GM12872 (cell line): ENCODE data around the gene PARD3.

Experiments
- TF ChIP-seq, protein P1 (sequence below): IDR thresholded peaks from 3 replicates; pipeline ENCODE4 v1.5.1; 2011; ENCODE audit warnings: low read depth, mild to moderate bottlenecking, low read length, moderate library complexity; ENCODE audit not compliant: insufficient read depth

Gene PARD3

DNA sequence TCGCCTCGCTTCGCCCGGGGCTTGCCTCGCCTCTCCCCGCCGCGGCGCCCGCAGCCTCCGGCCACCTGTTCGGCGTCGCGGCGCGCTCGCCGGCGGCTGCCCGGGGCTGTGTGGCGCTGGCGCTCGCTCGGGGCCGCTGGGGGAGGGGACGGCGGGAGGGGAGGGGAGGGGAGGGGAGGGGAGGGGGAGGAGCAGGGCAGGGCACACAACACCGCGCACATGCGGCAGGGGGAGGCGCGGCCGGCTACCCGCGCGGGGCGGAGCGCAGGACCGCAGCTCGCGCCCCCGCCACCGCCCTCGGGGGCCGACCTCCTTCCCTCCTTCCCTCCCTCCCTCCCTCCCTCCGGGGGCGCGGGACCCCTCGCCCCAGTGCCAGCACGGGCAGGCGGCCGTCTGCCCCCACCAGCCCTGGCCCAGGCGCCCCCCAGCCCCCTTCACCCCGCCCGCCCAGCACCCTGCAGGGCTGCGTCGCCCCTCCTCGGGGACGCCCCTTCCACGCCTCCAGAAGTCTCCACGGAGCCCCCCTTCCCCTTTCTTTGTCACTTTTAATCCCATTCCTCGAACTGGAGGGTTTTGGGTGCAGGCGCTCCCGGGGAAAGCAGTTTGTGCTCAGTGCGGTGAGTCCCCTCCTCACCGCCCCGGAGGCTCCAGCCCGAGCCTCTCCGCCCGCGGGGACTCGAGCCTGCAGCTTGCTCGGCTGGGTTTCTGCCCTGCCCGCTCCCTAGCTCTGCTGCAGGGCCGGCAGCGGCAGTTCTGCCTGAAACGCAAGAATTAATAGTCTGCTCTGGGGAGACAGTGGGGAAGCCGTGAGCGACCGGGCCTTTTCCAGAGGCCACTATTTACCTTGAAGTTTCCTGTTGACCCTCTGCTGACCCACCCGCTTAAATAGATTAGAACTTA is at the start of gene PARD3:
TSS of gene PARD3 (minus strand) at position 112 of the 900 bp plus-strand sequence. CDS start 301 bp downstream, outside the sequence.
- TF ChIP-seq, protein P1, sequence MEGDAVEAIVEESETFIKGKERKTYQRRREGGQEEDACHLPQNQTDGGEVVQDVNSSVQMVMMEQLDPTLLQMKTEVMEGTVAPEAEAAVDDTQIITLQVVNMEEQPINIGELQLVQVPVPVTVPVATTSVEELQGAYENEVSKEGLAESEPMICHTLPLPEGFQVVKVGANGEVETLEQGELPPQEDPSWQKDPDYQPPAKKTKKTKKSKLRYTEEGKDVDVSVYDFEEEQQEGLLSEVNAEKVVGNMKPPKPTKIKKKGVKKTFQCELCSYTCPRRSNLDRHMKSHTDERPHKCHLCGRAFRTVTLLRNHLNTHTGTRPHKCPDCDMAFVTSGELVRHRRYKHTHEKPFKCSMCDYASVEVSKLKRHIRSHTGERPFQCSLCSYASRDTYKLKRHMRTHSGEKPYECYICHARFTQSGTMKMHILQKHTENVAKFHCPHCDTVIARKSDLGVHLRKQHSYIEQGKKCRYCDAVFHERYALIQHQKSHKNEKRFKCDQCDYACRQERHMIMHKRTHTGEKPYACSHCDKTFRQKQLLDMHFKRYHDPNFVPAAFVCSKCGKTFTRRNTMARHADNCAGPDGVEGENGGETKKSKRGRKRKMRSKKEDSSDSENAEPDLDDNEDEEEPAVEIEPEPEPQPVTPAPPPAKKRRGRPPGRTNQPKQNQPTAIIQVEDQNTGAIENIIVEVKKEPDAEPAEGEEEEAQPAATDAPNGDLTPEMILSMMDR = no peak

- TF ChIP-seq, protein P1 = no peak
Measured at GRCh38 chr10:34864149-34865067, 49.3 kb upstream of the PARD3 start.

GRCh38 chr10:34862892-34863291 is 47.8 kb upstream of the PARD3 start:
- TF ChIP-seq, protein P1 = no peak

GRCh38 chr10:34861293-34862021 is 46.4 kb upstream of the PARD3 start:
- TF ChIP-seq, protein P1 = no peak

GRCh38 chr10:34859170-34859569 is 44.1 kb upstream of the PARD3 start:
- TF ChIP-seq, protein P1 = no peak

DNA sequence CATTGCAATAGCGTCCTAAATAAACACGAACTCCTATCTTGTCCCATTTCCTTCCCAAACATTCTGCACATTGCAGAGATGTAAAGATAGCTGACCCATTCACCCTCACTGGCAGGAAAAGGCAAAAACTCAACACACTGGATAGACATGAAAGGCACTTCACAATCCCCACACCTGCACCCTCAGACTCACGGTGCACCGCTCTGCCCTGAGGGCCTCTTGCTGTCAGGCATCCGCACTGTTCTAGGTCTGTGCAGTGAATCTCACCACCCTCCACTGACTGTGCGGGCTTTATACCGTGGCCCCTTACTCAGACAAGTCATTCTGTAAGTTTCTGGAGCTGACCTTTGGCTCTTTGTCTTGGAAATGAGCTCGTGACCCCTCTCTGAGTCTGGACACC is 42.9 kb upstream of the PARD3 start:
- TF ChIP-seq, protein P1 = no peak
